Mesendoderm (in vitro differentiated cells): ENCODE results near the gene PAPOLB.

ENCODE experiments used
- DNase-seq: peaks from one replicate; pipeline ENCODE4 v3.0.0; 2013
- H2AK5ac ChIP-seq: 2 replicates; pipeline ENCODE4 v1.6.1; 2013; ENCODE audit warnings: low read length, inconsistent platforms
- H2BK120ac ChIP-seq: 2 replicates; pipeline ENCODE4 v1.6.1; 2013; ENCODE audit warnings: low read depth, mild to moderate bottlenecking, low read length, moderate library complexity, mixed read lengths
- H2BK15ac ChIP-seq: replicated peaks from 2 replicates; pipeline ENCODE4 v1.6.1; 2013; ENCODE audit warnings: low read depth, mild to moderate bottlenecking, moderate library complexity
- H2BK5ac ChIP-seq: 2 replicates; pipeline ENCODE4 v1.6.1; 2013; ENCODE audit warnings: low read length, inconsistent platforms
- H3K18ac ChIP-seq: 2 replicates; pipeline ENCODE4 v1.6.1; 2013; ENCODE audit warnings: mild to moderate bottlenecking, low read length, mixed read lengths
- H3K23ac ChIP-seq: one replicate; pipeline ENCODE4 v1.6.1; 2013; ENCODE audit warnings: low read length
- H3K27ac ChIP-seq: 2 replicates; pipeline ENCODE4 v1.5.1; 2013; ENCODE audit warnings: low read depth, mild to moderate bottlenecking, inconsistent platforms, low read length, moderate library complexity
- H3K27me3 ChIP-seq: 2 replicates; pipeline ENCODE4 v1.6.1; 2013; ENCODE audit warnings: low read length, control low read depth, mild to moderate bottlenecking, inconsistent platforms; ENCODE audit not compliant: insufficient read depth, poor library complexity
- H3K36me3 ChIP-seq: 2 replicates; pipeline ENCODE4 v1.6.1; 2013; ENCODE audit warnings: low read length, inconsistent platforms; ENCODE audit not compliant: control insufficient read depth, insufficient read depth
- H3K4ac ChIP-seq: one replicate; pipeline ENCODE4 v1.6.1; 2013; ENCODE audit warnings: low read depth, mild to moderate bottlenecking, low read length, moderate library complexity
- H3K4me1 ChIP-seq: 2 replicates; pipeline ENCODE4 v1.6.1; 2013; ENCODE audit warnings: low read depth, low read length, inconsistent platforms; ENCODE audit not compliant: control insufficient read depth
- H3K4me2 ChIP-seq: 2 replicates; pipeline ENCODE4 v1.6.1; 2013; ENCODE audit warnings: low read length
- H3K4me3 ChIP-seq: 2 replicates; pipeline ENCODE4 v1.5.1; 2013; ENCODE audit warnings: mild to moderate bottlenecking, low read length
- H3K56ac ChIP-seq: one replicate; pipeline ENCODE4 v1.6.1; 2013; ENCODE audit warnings: low read length
- H3K79me1 ChIP-seq: 2 replicates; pipeline ENCODE4 v1.6.1; 2013; ENCODE audit warnings: low read length, inconsistent platforms
- H3K79me2 ChIP-seq: 2 replicates; pipeline ENCODE4 v1.6.1; 2013; ENCODE audit warnings: mild to moderate bottlenecking, low read length; ENCODE audit not compliant: control insufficient read depth, insufficient read depth
- H3K9ac ChIP-seq: 2 replicates; pipeline ENCODE4 v1.6.1; 2013; ENCODE audit warnings: low read length, inconsistent platforms
- H4K5ac ChIP-seq: one replicate; pipeline ENCODE4 v1.6.1; 2013; ENCODE audit warnings: low read length
- H4K8ac ChIP-seq: one replicate; pipeline ENCODE4 v1.6.1; 2013; ENCODE audit warnings: low read depth, mild to moderate bottlenecking, control low read depth, low read length, moderate library complexity
- WGBS: extraction: QIAGEN DNeasy Blood & Tissue Kit; methylation state at CpG from one replicate; pipeline ENCODE4 v1.1.7; 2013; ENCODE audit warnings: low lambda C conversion rate, missing lambda C conversion rate; ENCODE audit not compliant: insufficient coverage; ENCODE audit errors: extremely low coverage; 5-methylcytosine and 5-hydroxymethylcytosine counted together

The PAPOLB gene

GRCh38 chr7:4875391-4875790, 13.6 kb upstream of the PAPOLB start:
- H3K36me3 ChIP-seq: no peaks in the 10 kb centered on the region
- peaks cover 6% of the 10 kb centered on the region for H3K4me1 ChIP-seq
- no peak overlapping the region for H4K8ac ChIP-seq
- no peak overlapping the region for H3K23ac ChIP-seq
- H3K4ac ChIP-seq: no peak overlapping the region
- H3K4me2 ChIP-seq: no peak overlapping the region
- no peaks in the 10 kb centered on the region for H3K79me2 ChIP-seq
- H4K5ac ChIP-seq: no peak overlapping the region
- H3K79me1 ChIP-seq: no peaks in the 10 kb centered on the region
- H3K9ac ChIP-seq: no peak overlapping the region
- H3K27ac ChIP-seq: no peak overlapping the region
- DNase-seq: no peak
- H2AK5ac ChIP-seq: no peak overlapping the region
- no peak overlapping the region for H2BK15ac ChIP-seq
- no peak overlapping the region for H2BK5ac ChIP-seq
- H3K27me3 ChIP-seq: no peaks in the 10 kb centered on the region
- no peak overlapping the region for H2BK120ac ChIP-seq
- H3K56ac ChIP-seq: no peak overlapping the region
- no peak overlapping the region for H3K18ac ChIP-seq
- no peak overlapping the region for H3K4me3 ChIP-seq
- WGBS: no CpG with 5 or more reads among the region's 15 CpGs

GRCh38 chr7:4873071-4873944, 11.5 kb upstream of the PAPOLB start:
- no peak for DNase-seq
- Histone ChIP-seq H3K18ac (no peak overlapping the region), H3K9ac (peak overlapping the region; percentile 21), H3K4me2 (no peak overlapping the region), H3K4ac (no peak overlapping the region), H3K27me3 (no peaks in the 10 kb centered on the region), H3K23ac (peak overlapping the region; percentile 80), H2BK120ac (no peak overlapping the region), H3K27ac (peak overlapping the region; percentile 18), H2BK15ac (no peak overlapping the region), H3K4me1 (peaks cover 6% of the 10 kb centered on the region), H3K4me3 (no peak overlapping the region), H3K36me3 (no peaks in the 10 kb centered on the region), H3K79me1 (no peaks in the 10 kb centered on the region), H2AK5ac (no peak overlapping the region), H4K5ac (no peak overlapping the region), H3K56ac (peak overlapping the region; percentile 70), H4K8ac (no peak overlapping the region), H3K79me2 (no peaks in the 10 kb centered on the region), H2BK5ac (no peak overlapping the region)
- no CpG with 5 or more reads among the region's 31 CpGs for WGBS

- no peaks in the 10 kb centered on the region for H3K36me3 ChIP-seq
- H3K79me2 ChIP-seq: no peaks in the 10 kb centered on the region
- no peak overlapping the region for H3K23ac ChIP-seq
- H3K4me3 ChIP-seq: no peak overlapping the region
- no peak overlapping the region for H3K18ac ChIP-seq
- WGBS: no CpG with 5 or more reads among the region's 19 CpGs
- H2BK5ac ChIP-seq: peak overlapping the region; percentile 2
- H3K27me3 ChIP-seq: no peaks in the 10 kb centered on the region
- no peak overlapping the region for H2BK15ac ChIP-seq
- peak; percentile 87 for DNase-seq
- no peak overlapping the region for H3K4me2 ChIP-seq
- H2AK5ac ChIP-seq: no peak overlapping the region
- H3K56ac ChIP-seq: peak overlapping the region; percentile 50
- no peak overlapping the region for H3K27ac ChIP-seq
- no peaks in the 10 kb centered on the region for H3K79me1 ChIP-seq
- H3K4me1 ChIP-seq: peaks cover 6% of the 10 kb centered on the region
- H3K9ac ChIP-seq: no peak overlapping the region
- no peak overlapping the region for H2BK120ac ChIP-seq
- no peak overlapping the region for H4K8ac ChIP-seq
- H4K5ac ChIP-seq: no peak overlapping the region
- no peak overlapping the region for H3K4ac ChIP-seq
These were observed 10.3 kb upstream of the PAPOLB start for GRCh38 chr7:4871930-4872675.

GRCh38 chr7:4871056-4871680, 9.3 kb upstream of the PAPOLB start:
- WGBS: no CpG with 5 or more reads among the region's 23 CpGs
- Histone ChIP-seq H3K4me1 (peaks cover 6% of the 10 kb centered on the region), H3K27ac (no peak overlapping the region), H3K23ac (no peak overlapping the region), H4K5ac (no peak overlapping the region), H2BK120ac (no peak overlapping the region), H3K4ac (no peak overlapping the region), H3K36me3 (no peaks in the 10 kb centered on the region), H3K9ac (no peak overlapping the region), H2BK5ac (peak overlapping the region; percentile 28), H3K4me3 (no peak overlapping the region), H2AK5ac (no peak overlapping the region), H3K56ac (peak overlapping the region; percentile 17), H4K8ac (no peak overlapping the region), H3K79me2 (no peaks in the 10 kb centered on the region), H3K4me2 (no peak overlapping the region), H3K79me1 (no peaks in the 10 kb centered on the region), H2BK15ac (no peak overlapping the region), H3K27me3 (no peaks in the 10 kb centered on the region), H3K18ac (no peak overlapping the region)
- no peak for DNase-seq

GRCh38 chr7:4868493-4868892, 6.7 kb upstream of the PAPOLB start:
- WGBS: no CpG with 5 or more reads among the region's 5 CpGs

More at GRCh38 chr7:4868493-4868892, 6.7 kb upstream of the PAPOLB start:
- Histone ChIP-seq H2BK5ac (no peak overlapping the region), H3K4me2 (no peak overlapping the region), H3K79me2 (no peaks in the 10 kb centered on the region), H3K27ac (no peak overlapping the region), H3K23ac (no peak overlapping the region), H4K8ac (no peak overlapping the region), H2BK15ac (no peak overlapping the region), H3K36me3 (no peaks in the 10 kb centered on the region), H3K4ac (no peak overlapping the region), H4K5ac (no peak overlapping the region), H3K56ac (no peak overlapping the region), H3K4me1 (peaks cover 6% of the 10 kb centered on the region), H2BK120ac (no peak overlapping the region), H2AK5ac (no peak overlapping the region), H3K4me3 (no peak overlapping the region), H3K9ac (no peak overlapping the region), H3K27me3 (no peaks in the 10 kb centered on the region), H3K79me1 (no peaks in the 10 kb centered on the region), H3K18ac (no peak overlapping the region)
- DNase-seq: no peak
